ENCODE measurements around the gene SLC37A4. TPM values are rescaled to one million over a fixed set of nuclear protein-coding genes. Genes with fewer than 3 reads are reported as not detected.

Gene SLC37A4
- total and polyA plus RNA-seq, 2 of the 13 experiments (the other 11 are each of a cell fraction or from before 2014, with no cell fraction given) = 43.0 to 56.1 TPM

DNA sequence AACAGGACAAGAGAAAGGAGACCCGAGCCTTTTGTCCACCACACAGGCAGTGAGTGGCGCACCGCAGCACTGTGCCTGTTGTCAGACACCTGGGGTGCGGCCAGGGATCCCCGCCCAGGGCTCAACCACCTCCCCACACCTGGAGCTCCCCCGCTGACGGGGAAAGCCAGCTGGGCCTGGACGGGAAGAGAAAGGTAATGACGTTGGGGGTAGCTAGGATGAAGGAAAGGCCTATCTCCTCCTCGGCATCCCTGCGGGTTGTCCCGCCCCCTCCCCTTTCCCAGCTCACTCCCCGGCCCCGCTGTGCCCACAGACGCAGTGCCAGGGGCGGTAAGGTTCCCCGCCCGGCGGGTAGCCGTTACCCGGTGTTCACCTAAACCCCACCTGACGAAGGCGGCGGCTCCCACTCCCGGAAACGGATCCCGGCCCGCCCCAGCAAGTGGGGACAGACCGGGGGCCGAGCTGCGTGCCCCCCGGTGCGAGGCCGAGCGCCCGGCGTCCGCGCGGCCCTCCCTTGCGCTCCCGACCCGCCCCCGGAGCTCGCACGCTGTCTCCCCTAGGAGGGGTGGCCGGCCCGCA lies 25.8 kb upstream of the SLC37A4 start (continued):
- TF ChIP-seq, protein P1, sequence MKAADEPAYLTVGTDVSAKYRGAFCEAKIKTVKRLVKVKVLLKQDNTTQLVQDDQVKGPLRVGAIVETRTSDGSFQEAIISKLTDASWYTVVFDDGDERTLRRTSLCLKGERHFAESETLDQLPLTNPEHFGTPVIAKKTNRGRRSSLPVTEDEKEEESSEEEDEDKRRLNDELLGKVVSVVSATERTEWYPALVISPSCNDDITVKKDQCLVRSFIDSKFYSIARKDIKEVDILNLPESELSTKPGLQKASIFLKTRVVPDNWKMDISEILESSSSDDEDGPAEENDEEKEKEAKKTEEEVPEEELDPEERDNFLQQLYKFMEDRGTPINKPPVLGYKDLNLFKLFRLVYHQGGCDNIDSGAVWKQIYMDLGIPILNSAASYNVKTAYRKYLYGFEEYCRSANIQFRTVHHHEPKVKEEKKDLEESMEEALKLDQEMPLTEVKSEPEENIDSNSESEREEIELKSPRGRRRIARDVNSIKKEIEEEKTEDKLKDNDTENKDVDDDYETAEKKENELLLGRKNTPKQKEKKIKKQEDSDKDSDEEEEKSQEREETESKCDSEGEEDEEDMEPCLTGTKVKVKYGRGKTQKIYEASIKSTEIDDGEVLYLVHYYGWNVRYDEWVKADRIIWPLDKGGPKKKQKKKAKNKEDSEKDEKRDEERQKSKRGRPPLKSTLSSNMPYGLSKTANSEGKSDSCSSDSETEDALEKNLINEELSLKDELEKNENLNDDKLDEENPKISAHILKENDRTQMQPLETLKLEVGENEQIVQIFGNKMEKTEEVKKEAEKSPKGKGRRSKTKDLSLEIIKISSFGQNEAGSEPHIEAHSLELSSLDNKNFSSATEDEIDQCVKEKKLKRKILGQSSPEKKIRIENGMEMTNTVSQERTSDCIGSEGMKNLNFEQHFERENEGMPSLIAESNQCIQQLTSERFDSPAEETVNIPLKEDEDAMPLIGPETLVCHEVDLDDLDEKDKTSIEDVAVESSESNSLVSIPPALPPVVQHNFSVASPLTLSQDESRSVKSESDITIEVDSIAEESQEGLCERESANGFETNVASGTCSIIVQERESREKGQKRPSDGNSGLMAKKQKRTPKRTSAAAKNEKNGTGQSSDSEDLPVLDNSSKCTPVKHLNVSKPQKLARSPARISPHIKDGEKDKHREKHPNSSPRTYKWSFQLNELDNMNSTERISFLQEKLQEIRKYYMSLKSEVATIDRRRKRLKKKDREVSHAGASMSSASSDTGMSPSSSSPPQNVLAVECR (CRISPR knock-in tag; IDR thresholded peaks at IDR 0.05; ENCODE audit: borderline replicate concordance) = peak; percentile 6; the same call in 1 of the 2 replicates
- TF ChIP-seq ZNF350 (CRISPR knock-in tag; IDR thresholded peaks at IDR 0.05; ENCODE audit: borderline replicate concordance, low read depth) = no peak
- TF ChIP-seq FOXJ3 (CRISPR knock-in tag; IDR thresholded peaks at IDR 0.05; ENCODE audit: borderline replicate concordance) = no peak
- TF ChIP-seq BRD4 (CRISPR knock-in tag; IDR thresholded peaks at IDR 0.05) = 0 out of 2 replicates have a peak, but pooled peaks have one; percentile 79
- no peak for TF ChIP-seq ZNF605 (CRISPR knock-in tag; IDR thresholded peaks at IDR 0.05)
- TF ChIP-seq ZNF589 (CRISPR knock-in tag; conservative IDR thresholded peaks at IDR 0.05) = no peak
- TF ChIP-seq NFE2L1 (CRISPR knock-in tag; IDR thresholded peaks at IDR 0.05; ENCODE audit: borderline replicate concordance) = 0 out of 2 replicates have a peak, but pooled peaks have one; percentile 23
- TF ChIP-seq ZNF501 (CRISPR knock-in tag; IDR thresholded peaks at IDR 0.05) = no peak
- peak; percentile 38; the same call in 1 of the 2 replicates for TF ChIP-seq HOXA5 (CRISPR knock-in tag; IDR thresholded peaks at IDR 0.05)
- TF ChIP-seq, protein P2, sequence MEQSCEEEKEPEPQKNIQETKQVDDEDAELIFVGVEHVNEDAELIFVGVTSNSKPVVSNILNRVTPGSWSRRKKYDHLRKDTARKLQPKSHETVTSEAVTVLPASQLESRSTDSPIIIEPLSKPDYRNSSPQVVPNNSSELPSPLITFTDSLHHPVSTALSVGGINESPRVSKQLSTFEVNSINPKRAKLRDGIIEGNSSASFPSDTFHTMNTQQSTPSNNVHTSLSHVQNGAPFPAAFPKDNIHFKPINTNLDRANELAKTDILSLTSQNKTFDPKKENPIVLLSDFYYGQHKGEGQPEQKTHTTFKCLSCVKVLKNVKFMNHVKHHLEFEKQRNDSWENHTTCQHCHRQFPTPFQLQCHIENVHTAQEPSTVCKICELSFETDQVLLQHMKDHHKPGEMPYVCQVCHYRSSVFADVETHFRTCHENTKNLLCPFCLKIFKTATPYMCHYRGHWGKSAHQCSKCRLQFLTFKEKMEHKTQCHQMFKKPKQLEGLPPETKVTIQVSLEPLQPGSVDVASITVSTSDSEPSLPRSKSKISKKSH (CRISPR knock-in tag; IDR thresholded peaks at IDR 0.05; ENCODE audit: borderline replicate concordance) = peak; percentile 58; the same call in 1 of the 2 replicates

Measured in HepG2 (cell line).